ENCODE data around the gene ADGRL3. TPM values are rescaled to one million over a fixed set of nuclear protein-coding genes. Genes with fewer than 3 reads are reported as not detected.
"Not testable (repeated sequence)": the region's sequence is repeated elsewhere in the genome, so short reads cannot be mapped to it uniquely, and the experiment has no call there.

Gene ADGRL3
- total RNA-seq, 1 donor from 2014 or later = 306 TPM

DNA sequence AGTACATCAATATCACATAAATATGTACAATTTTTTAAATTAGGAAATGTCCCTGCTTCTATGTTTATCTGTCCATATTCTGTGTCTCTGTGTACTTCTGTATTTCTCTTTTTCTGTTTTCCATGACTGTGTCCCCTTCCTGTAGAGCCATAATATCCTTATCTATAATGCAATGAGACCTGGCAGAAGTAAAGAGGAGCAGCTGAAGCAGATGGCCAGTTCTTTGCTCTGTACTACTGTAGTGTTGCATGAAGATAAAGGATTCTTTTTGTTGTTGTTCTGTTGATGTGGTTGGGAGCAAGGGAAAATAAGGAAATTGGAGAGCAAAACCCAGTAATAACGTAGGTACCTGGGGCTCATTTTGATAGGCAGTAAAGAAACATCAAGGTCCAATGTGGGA is 301.7 kb downstream of the ADGRL3 start:
- DNase-seq = no peak

DNA sequence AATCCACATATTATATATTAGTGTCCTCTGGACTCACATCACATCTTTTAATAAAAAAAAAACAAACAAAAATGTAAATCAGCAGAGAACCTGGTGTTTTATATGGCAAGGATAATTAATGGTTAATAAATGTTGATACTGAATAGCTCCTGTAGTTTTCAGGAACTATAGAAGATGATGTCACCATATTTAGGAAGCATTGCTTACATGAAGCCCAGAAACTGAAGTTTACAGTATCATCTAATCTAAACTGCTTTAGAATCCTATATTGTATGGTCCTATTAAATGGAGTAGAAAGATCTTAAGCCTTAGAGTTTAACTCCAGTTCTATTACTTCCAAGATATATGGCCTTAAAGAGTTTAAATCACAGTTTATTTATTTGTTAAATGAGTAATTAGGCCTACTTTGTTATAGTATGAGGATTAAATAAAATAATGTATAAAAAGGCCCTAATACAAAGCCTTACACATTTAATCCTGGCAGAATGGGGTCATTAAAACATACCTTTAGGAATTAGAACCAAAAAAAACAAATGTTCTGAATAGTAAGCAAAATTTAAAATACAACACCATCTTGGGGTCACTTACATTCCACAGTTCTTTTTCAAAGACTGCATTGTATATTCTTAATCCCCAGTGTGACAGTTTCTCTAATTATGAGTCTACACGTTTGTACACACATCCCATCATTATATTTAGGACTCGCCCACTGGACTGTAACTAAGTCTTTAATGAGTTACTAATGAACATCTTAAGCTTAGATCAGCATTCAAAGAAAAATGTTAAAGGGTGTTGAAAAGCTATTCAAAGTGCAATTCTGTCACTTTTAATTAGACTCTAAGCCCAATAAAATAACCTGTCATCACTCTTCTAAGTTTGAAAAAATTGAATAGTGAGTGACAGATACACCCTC is 305.9 kb downstream of the ADGRL3 start:
- no peak for DNase-seq

DNA sequence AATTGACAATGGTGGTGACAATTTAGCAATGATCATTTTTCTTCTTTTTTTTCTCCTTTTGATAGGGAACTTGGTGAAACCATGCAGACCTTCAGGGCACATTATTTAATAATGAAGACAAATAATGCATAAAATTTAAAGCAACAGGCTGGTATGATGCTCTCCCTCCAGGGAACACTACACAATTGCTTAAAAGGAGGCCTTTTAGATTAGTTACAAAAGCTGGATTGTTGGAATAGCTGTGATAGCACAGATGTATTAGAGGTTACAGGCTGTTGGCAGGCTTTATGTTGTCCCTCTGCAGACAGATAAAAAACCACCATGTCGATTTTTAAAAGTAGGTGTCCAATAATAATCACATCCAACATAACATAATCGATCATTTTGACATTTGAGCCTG is 307.0 kb downstream of the ADGRL3 start:
- DNase-seq = no peak

DNA sequence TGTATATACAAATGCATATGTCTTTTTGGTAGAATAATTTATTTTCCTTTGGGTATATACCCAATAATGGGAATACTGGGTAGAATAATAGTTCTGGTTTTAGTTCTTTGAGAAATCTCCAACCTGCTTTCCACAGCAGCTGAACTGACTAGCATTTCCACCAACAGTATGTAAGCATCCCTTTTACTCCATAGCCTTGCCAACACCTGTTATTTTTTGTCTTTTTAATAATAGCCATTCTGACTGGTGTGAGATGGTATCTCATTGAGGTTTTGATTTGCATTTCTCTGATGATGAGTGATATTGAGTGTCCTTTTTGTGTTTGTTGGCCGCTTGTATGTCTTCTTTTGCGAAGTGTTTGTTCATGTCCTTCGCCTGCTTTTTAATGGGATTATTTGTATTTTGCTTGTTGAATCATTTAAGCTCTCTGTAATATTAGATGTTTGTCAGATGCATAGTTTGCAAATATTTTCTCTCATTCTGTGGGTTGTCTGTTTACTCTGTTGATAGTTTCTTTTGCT is 309.7 kb downstream of the ADGRL3 start:
- DNase-seq = not testable (repeated sequence)

DNA sequence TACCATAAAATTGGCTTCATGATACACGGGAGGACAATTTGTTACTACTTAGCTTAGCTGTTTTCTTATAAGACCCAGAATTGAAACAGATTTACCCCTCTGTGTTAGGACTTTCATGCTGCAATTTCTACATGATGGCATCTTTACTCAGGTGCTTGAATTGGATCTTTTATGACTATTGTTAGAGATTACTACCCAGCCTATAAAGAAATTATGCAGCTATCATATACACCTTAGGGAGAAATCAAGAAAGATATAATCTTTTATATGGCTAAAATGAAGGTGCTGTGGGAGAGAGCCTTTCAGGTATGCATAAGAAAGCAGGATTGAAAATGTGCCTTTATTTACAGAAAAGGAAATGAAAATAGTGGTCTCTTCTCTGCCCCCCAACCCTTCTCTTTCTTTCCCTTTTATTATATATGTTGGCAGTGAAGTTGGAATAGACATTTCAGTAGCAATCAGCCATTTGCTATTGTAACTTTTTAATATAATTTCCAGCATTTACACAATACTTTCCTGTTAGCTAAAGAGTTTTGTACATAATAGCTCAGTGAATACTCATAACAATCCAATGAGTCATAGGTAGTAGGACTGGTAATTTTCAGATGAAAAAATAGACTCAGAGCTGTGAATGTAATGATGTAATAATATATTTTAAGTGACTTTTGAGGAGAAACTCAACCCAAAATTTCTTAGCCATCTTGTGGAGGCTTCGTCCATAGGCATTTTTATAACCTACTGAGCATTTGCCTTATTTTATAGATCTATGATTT is 311.8 kb downstream of the ADGRL3 start:
- no peak for DNase-seq

DNA sequence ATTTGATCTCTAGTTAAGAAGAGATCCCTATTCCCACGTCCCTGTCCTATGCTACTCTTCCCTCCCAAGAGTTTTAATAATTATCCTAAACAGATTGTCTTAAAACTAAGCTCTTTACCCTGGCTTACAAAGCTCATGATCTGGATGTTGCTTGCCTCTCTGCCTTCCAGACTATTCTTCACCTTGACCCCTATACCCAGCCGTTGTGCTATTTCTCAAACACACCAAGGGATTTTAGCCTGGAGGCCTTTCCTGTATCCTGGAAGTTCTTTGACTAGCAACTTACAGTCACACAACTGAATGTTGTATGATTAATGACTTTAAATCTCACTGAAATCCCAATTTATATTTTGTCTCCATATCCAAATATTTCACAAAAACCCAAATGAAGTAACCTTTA is 314.9 kb downstream of the ADGRL3 start:
- no peak for DNase-seq

DNA sequence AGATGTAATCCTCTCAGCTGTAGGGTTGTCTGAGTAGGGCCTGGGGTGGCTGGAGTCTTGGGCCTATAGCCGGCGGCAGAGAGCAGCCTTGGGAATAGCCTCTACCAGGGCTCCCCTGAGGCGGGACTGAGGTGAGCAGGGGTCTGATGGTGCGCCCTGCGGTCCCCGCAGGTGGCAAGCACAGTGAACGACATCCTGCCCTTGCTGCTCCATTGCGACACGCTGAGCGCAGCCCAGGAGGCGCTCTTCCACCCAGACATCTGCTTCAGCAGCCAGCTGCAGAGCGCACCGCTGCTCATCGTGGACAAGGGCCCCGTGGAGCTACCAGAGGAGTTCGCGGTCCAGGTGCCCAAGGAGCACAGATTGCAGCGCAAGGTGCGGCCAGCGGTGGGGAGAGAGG is 317.0 kb downstream of the ADGRL3 start:
- no peak for DNase-seq

DNA sequence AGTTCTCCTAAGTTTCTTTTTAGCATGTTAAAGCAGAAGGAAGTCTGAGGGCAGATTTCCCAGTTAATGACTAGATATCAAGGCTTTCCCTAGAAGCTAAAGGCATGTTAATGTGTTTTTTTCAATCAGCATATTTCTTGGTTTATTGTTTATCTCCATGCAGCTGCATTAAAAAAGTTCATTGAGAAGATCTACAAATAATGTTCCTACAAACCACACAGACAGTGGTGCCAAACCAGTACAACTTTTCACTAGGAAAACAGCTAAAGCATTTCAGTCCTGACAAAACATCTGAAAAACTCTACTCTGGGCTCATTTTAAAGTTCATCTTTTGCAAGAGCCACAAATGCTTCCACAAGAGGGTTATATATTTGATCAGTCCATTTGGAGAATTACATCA is 320.0 kb downstream of the ADGRL3 start:
- no peak for DNase-seq

DNA sequence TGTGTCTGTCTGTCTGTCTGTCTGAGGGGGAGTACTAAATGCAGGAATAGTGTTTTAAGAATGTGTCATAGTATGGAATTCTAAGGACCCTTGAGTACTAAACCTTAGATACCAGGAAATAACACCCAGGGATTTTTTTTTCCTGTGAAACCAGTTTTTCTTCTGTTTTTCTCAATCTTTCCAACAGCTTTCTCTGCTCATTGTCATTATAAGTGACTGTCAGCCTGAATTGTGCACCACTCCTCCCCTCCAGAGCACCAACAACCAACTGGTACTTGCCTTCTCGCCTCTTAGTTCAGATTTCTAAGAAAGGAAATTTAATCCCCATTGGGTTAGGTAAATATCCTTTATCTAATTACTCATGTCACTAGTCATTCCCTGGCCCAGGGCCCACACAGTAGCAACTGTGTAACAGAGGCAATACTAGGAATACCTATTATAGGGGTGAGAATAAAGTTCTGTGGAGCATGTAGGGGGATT is 320.6 kb downstream of the ADGRL3 start:
- no peak for DNase-seq

DNA sequence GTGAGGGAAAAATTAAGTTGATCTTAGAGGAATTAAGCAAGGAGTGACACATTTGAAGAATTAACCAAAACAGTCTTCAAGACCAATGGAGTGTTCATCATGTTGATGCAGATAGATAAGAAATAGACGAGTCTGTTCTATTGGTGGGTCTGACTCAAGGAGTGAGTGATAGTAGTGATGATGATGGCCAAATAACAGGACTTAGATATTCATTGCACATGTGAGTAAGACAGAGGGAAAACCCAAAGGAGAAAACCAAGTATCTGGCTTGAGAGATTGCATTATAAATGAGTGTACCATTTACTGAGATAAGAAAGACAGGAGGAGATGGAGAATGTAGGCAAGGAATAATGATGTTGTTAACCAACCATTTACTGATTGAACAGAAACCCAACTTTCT is 321.3 kb downstream of the ADGRL3 start:
- DNase-seq = no peak

DNA sequence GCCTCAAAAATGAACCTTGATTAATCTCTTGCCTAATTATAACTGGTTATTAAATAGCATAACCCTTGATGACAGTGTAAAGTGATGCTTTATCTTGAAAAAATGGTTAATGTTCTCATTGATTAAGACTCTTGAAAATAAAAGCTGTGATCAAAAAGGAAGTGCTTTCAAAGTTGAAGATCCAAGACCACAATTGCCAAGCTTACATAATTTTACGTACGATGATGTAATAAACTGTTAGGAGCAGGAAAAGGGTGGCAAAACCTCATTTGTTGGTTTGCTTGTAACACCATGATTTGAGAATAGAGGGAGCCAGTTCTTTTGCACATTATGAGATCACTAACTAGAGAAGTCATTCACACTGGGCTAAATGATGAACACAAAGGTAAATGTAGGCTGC is 322.2 kb downstream of the ADGRL3 start:
- DNase-seq = no peak

DNA sequence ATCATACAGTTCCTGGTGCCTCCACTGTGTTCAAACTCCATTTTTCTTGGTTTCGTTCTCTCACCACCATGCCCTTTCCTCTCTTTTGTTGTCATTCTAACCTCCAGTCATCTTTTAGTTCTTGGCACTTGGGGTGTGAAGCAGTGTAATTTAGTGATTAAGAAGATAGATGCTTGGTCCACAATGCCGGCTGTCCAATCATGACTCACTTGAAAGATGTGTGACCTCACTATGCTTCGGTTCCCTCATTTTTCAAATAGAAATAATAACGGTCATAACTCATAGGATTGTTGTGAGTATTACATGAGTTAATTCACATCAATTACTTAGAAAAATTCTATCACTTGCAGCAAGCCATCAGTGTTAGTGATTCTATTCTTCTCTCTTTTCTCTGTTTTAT is 327.8 kb downstream of the ADGRL3 start:
- DNase-seq = no peak

DNA sequence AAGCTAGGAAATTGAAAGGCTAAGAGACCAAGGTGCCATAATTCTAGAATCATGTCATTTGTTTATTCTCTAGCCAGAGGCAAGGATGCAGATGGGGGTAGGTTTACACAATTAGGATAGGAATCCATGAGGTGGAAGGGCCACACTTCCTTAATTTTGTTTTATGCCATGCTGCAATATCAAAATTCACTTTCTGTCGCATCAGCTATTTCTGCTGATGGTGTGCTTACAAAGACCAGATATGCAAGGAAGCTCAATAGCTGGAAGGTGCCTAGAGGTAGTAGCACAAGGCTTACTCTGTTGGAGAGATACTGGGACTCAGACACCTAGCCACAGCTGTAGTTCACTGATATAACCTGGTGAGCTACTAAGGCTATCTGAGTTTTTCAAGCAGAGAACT is 328.5 kb downstream of the ADGRL3 start:
- DNase-seq = no peak

DNA sequence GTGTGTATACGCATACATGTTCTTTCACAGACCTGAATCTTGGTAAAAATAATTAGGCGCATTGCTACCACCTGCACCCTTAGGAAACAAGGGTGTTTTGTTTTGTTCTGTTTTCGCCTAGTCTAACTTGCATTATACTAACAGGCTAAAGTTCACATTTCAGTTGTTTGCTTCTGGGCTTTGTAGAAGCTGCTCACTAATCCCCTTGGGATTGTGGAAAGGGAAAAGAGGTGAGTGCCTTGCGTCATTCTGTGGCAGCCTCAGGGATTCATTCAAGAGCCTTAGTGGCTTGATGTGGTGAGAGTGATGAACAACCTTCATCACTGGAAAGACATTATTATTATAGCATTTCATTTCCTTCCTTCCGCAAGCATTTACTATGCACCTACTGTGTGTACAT is 331.1 kb downstream of the ADGRL3 start:
- no peak for DNase-seq

DNA sequence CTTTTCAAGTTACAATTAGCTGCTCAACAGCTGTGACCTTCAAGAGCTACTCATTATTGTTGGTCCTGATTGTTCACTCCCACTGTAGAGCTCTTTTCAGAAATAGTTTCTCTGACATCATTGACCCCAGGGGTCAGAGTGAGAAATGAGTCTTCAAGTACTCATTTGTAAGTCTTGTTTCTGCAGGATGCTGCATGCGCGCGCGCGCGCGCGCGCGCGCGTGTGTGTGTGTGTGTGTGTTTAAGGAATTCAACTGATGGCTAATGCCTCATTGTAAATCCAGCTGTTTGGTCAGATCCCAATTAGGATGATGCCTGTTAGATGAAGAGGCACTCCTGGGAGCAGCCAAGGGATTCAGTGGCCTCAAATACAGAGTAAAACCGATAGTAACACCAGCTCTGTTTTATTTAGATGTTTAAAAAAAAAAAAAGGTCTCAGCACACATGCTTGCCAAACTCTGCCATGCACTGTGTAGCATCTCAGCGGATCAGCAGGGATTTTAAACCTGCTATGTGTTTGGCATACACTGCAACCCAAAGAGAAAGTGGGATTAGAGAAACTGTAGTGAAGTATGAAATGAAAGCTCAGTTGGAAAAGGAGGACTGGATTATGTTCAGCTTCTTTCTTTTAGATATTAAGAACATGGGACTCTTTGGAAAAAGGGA is 332.3 kb downstream of the ADGRL3 start:
- DNase-seq = no peak

DNA sequence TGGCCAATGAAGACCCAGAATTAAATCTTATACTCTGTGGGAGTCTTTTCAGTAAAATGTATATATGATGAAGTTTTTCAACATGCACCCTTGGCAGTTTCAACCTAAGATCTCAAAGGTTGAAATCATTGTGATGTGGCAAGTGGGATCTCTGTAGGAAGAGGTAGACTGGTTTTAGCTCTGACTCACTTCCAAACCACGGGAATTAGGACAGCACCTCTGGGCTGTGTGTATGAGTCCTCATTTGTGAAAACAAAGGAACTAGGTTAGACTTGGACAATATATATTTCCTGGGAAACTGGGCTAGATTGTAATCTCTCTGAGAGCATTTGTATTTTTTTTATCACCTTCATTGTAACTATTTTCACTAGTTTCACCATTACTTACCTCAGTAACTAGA is 333.0 kb downstream of the ADGRL3 start:
- DNase-seq = no peak

DNA sequence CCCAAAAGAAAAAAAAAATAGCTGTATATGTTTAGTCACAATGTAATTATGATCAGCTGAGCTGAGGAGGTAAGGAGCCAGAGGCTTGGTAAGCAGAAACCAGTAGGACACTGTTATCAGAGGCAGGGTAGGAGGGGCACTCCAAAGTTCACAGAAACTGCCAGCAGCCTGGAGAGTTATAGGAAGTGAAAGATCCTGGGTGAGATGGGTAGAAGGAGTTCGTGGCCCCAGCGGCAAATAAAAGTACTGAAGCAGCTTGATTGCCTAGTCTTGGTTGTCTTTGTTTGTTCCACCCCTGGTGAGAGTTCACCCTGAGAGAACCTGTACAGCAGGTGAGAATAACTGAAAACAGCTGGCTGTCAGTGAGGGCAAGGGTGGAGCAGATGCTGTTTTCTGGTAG is 340.8 kb downstream of the ADGRL3 start:
- no peak for DNase-seq

DNA sequence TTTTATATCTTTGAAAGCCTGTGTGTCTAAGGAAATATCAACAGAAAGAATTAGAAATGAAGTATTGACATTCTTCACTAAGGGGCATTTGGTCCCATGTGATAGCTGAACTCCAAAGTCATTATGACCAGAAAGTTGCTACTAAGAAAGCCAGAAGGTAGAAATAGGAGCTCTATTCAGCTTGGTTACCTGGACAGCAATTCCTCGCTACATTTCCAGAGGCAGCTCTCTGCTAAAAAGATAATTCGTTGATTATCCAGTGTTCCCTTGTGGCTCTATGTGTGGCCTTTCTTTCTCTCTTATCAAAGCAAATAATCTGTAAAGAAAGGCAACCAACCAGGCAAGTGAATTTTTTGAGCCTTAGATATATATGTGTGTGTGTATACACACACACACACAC is 341.3 kb downstream of the ADGRL3 start:
- no peak for DNase-seq

DNA sequence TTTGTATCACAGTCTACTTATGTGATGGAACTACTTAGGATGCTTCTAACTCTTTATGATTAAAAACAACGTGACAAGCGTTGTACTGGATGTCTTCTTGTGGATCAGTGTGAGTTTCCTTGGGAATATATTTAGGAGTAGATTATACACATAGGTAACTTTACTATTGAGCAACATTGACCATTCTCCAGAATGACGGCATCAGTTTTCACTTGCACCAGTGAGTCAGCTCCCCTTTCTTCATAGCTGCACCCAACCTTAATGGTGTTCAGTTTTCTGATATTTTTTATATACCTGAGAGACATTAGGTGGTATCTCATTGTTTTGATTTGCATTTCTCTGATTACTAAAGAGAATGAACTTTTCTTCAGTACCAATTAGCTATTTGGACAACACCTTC is 343.9 kb downstream of the ADGRL3 start:
- no peak for DNase-seq

DNA sequence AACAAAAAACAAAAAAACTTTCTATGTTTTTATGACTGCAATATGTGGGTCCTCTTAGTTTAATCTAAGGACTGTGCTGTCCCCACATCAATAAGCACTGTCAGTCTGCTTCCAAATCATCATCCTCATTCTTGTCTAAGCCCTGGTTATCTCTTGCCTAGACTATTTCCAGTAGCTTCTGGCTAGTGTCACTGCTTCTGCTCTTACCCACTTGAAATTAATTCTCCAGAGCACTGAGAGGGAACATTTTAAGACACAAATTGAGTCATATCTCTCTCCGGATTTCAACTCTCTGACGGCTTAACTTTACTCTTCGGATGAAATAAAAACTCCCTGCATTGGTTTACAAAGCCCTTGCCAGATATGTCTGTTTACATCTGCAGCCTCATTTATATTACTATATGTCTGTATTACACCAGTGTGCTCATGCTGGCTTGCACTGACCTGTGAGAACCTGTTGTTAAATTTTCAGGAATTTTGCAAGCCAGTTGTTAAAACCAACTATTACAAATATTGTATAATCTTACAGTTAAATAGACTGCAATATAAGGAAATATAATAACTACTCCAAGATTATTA is 345.9 kb downstream of the ADGRL3 start:
- DNase-seq = no peak

DNA sequence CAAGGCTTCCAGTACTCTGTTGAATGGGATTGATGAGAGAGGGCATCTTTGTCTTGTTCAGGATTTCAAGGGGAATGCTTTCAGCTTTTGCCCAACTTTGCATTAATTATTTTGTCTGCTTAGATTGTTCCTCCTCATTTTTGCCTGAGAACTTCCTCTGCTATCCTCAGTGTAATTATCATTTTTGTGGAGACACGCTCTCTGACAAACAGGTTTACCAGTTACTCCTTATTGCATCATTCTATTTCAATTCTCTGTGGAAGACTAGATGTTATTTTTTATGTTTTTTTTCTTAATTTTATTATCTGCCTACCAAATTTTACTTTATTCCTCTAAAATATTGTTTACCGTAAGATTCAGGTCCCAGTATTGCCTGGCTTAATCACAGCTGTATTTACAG is 349.2 kb downstream of the ADGRL3 start:
- no peak for DNase-seq

DNA sequence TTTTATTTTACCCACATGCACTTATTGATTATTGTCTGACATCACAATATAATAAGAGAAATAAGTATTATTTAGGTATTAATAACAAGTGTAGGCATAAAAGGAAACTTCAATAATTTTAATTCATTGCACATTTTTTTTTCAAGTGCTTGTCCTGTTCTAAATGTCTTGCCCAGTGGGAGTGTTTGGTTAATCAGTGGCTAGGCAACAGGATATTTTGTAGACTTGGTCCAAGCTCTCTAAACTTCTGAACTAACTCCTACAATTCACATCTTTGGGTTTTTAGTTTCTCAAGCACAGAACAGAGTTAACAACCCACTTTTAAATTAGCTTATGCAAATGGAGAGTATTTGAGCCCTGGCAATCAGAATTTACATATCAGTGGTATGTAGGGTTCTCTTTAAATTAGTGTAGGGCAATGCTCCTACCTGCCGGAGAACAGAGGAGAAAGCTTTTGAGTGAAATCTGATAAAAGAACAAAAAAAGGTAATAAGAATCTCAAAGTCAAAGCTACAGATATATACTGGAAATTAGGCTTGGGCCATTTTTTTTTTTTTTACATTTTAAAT is 353.5 kb downstream of the ADGRL3 start:
- no peak for DNase-seq

Data from occipital lobe (tissue), 2 donors.